GM06990 (cell line): Measurements from ENCODE around the gene MAD1L1.
"Not testable (repeated sequence)": the region's sequence is repeated elsewhere in the genome, so short reads cannot be mapped to it uniquely, and the experiment has no call there.

Experiments
- DNase-seq: peaks from one replicate; pipeline ENCODE4 v3.0.0-alpha.2; 2011; ENCODE audit not compliant: insufficient read length; ENCODE audit errors: extremely low read depth
- H3K27me3 ChIP-seq: replicated peaks from 2 replicates; pipeline ENCODE4 v1.6.0; 2011; ENCODE audit warnings: low read length; ENCODE audit not compliant: control insufficient read depth, insufficient read depth
- H3K36me3 ChIP-seq: 2 replicates; pipeline ENCODE4 v1.5.1; 2011; ENCODE audit warnings: low read length; ENCODE audit not compliant: control insufficient read depth, insufficient read depth
- H3K4me3 ChIP-seq: replicated peaks from 2 replicates; pipeline ENCODE4 v1.5.1; 2011; ENCODE audit warnings: low read depth, mild to moderate bottlenecking, control low read depth, low read length
- TF ChIP-seq, protein P1 (sequence below): IDR thresholded peaks from 2 replicates; pipeline ENCODE4 v1.5.1; 2011; ENCODE audit warnings: low read length, control low read depth, mild to moderate bottlenecking, inconsistent platforms; ENCODE audit not compliant: insufficient read depth, poor library complexity, severe bottlenecking

The MAD1L1 gene

GRCh38 chr7:1818575-1819258, 414.0 kb downstream of the MAD1L1 start:
- DNase-seq = no peak
- TF ChIP-seq, protein P1, sequence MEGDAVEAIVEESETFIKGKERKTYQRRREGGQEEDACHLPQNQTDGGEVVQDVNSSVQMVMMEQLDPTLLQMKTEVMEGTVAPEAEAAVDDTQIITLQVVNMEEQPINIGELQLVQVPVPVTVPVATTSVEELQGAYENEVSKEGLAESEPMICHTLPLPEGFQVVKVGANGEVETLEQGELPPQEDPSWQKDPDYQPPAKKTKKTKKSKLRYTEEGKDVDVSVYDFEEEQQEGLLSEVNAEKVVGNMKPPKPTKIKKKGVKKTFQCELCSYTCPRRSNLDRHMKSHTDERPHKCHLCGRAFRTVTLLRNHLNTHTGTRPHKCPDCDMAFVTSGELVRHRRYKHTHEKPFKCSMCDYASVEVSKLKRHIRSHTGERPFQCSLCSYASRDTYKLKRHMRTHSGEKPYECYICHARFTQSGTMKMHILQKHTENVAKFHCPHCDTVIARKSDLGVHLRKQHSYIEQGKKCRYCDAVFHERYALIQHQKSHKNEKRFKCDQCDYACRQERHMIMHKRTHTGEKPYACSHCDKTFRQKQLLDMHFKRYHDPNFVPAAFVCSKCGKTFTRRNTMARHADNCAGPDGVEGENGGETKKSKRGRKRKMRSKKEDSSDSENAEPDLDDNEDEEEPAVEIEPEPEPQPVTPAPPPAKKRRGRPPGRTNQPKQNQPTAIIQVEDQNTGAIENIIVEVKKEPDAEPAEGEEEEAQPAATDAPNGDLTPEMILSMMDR = no peak
- Histone ChIP-seq H3K4me3 (no peak overlapping the region), H3K36me3 (no peaks in the 10 kb centered on the region; the same call in 1 of the 2 replicates), H3K27me3 (no peaks in the 10 kb centered on the region)

GRCh38 chr7:1817061-1817712, 415.6 kb downstream of the MAD1L1 start:
- no peaks in the 10 kb centered on the region; the same call in 1 of the 2 replicates for H3K36me3 ChIP-seq
- no peak for DNase-seq
- TF ChIP-seq, protein P1 = no peak

DNA sequence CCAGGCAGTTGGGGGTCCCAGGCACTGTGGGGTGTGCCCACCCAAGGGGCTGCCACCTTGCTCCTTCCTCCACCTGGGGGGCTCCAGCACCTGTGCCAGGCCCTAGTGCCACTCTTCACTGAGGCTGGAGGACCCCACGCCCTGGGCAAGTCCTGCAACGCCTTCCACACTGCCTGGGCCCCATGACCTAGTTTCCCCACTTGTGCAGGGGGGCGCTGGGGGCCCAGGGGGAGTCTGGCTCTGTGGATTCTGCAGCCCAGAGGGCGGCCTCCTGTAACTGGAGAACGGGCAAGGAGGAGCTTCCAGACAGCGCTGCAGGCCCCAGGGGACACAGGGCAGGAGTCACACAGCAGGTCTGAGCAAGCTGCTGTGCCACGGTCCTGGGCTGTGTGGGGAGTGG, 416.3 kb downstream of the MAD1L1 start:
- not testable (repeated sequence) for H3K27me3 ChIP-seq, H3K4me3 ChIP-seq, H3K36me3 ChIP-seq, DNase-seq

More at GRCh38 chr7:1817061-1817712, 415.6 kb downstream of the MAD1L1 start:
- Histone ChIP-seq H3K4me3 (no peak overlapping the region), H3K27me3 (no peaks in the 10 kb centered on the region)

- not testable (repeated sequence) for DNase-seq
Measured at GRCh38 chr7:1815551-1816281, 417.0 kb downstream of the MAD1L1 start.

GRCh38 chr7:1815051-1815481, 417.7 kb downstream of the MAD1L1 start:
- Histone ChIP-seq H3K27me3 (no peaks in the 10 kb centered on the region), H3K36me3 (no peaks in the 10 kb centered on the region; the same call in 1 of the 2 replicates)
- no peak for DNase-seq

More at GRCh38 chr7:1815551-1816281, 417.0 kb downstream of the MAD1L1 start:
- not testable (repeated sequence) for H3K36me3 ChIP-seq, H3K4me3 ChIP-seq, H3K27me3 ChIP-seq

GRCh38 chr7:1814089-1814811, 418.5 kb downstream of the MAD1L1 start:
- Histone ChIP-seq H3K27me3 (no peaks in the 10 kb centered on the region), H3K36me3 (no peaks in the 10 kb centered on the region; the same call in 1 of the 2 replicates), H3K4me3 (no peak overlapping the region)
- DNase-seq = no peak
- TF ChIP-seq, protein P1 = no peak

More at GRCh38 chr7:1815051-1815481, 417.7 kb downstream of the MAD1L1 start:
- TF ChIP-seq, protein P1 = no peak
- H3K4me3 ChIP-seq = no peak overlapping the region
